ENCODE data around the gene ANO8. TPM values are rescaled to one million over a fixed set of nuclear protein-coding genes. Genes with fewer than 3 reads are reported as not detected.

The ANO8 gene
- total RNA-seq, 1 experiment from 2014 or later, result 21.9 TPM

- H2BK120ac ChIP-seq (ENCODE audit: low read depth, low read length, poor library complexity, severe bottlenecking), result no peak overlapping the region
- peaks cover 20 to 34% (median 28%) of the 10 kb centered on the region in 3 experiments for H3K36me3 Mint-ChIP-seq (ENCODE audit: insufficient read depth in 1 of 3, low read depth in 3 of 3)
- no peak overlapping the region for H2BK5ac ChIP-seq (ENCODE audit: insufficient read length, low read length)
- no peak overlapping the region for H3K4me2 ChIP-seq (ENCODE audit: insufficient read depth, insufficient read length, low read length)
- no peak overlapping the region for H3K18ac ChIP-seq (ENCODE audit: insufficient read length, low read depth, low read length)
- no peak overlapping the region for H3T11ph ChIP-seq (ENCODE audit: low read length)
- peaks cover 5 to 15% of the 10 kb centered on the region in 2 experiments for H3K4me1 Mint-ChIP-seq
- H4K8ac ChIP-seq (replicated peaks; ENCODE audit: insufficient read length, low read depth, low read length), result no peak overlapping the region
- no peak for DNase-seq
- H3K79me1 ChIP-seq (ENCODE audit: insufficient read depth, low read depth, low read length, poor library complexity, severe bottlenecking), result no peaks in the 10 kb centered on the region
- TF ChIP-seq CTCF (conservative IDR thresholded peaks at IDR 0.05), result no peak
- H3K27ac ChIP-seq (ENCODE audit: insufficient read length, low read depth, low read length), result no peak overlapping the region
- no peaks in the 10 kb centered on the region for H3K27me3 ChIP-seq (ENCODE audit: insufficient read depth, low read length)
- no peak overlapping the region for H3K9ac ChIP-seq (ENCODE audit: extremely low read depth, insufficient read length, low read length)
- H4K5ac ChIP-seq (ENCODE audit: insufficient read length, low read depth, low read length), result no peak overlapping the region
- peaks cover 4% of the 10 kb centered on the region in 2 experiments; a peak in 3 of 5 replicates for H3K9me3 Mint-ChIP-seq
- H2AK5ac ChIP-seq (ENCODE audit: insufficient read length, low read length), result no peak overlapping the region
- H3K4ac ChIP-seq (ENCODE audit: low read depth, low read length), result no peak overlapping the region
- H3K9me3 ChIP-seq (ENCODE audit: control insufficient read depth, low read depth, low read length), result no peaks in the 10 kb centered on the region
- no peak overlapping the region for H2BK20ac ChIP-seq (ENCODE audit: low read depth, low read length, poor library complexity, severe bottlenecking)
- no peaks in the 10 kb centered on the region for H3K23me2 ChIP-seq (ENCODE audit: insufficient read length, low read depth, low read length, poor library complexity, severe bottlenecking)
- H2AFZ ChIP-seq (ENCODE audit: low read length), result no peak overlapping the region
- no CpG with 5 or more reads among the region's 6 CpGs for WGBS (ENCODE audit: extremely low coverage, insufficient read length, low lambda C conversion rate)
- H3K4me3 Mint-ChIP-seq, result no peak overlapping the region
- H4K20me1 ChIP-seq (ENCODE audit: control insufficient read depth, insufficient read depth, insufficient read length), result no peaks in the 10 kb centered on the region
- no peak overlapping the region for H2BK15ac ChIP-seq (ENCODE audit: low read depth, low read length)
- H3K79me2 ChIP-seq (ENCODE audit: insufficient read depth, low read length), result no peaks in the 10 kb centered on the region
- H3K27me3 Mint-ChIP-seq (ENCODE audit: low read depth), result no peaks in the 10 kb centered on the region
- no peak overlapping the region for H3K56ac ChIP-seq (ENCODE audit: insufficient read length, low read depth, low read length)
- no peak overlapping the region for H4K91ac ChIP-seq (ENCODE audit: insufficient read length, low read depth, low read length)
- H3K27ac Mint-ChIP-seq, result peak overlapping the region in 2 of 3 experiments; percentile 58 to 68; a peak in 1 of 7 replicates
- H3K23ac ChIP-seq (ENCODE audit: insufficient read length, low read depth, low read length), result no peak overlapping the region
- H3K14ac ChIP-seq (ENCODE audit: insufficient read depth, low read length), result no peak overlapping the region
- no peaks in the 10 kb centered on the region; the same call in 1 of the 2 replicates for H3K4me1 ChIP-seq (ENCODE audit: insufficient read depth, low read length)
- no peak overlapping the region for H2BK12ac ChIP-seq (ENCODE audit: insufficient read length, low read depth, low read length)
These were observed 37.7 kb downstream of the ANO8 start for GRCh38 chr19:17296976-17297375.
